ENCODE results near the gene IRX2.

Gene IRX2

DNA sequence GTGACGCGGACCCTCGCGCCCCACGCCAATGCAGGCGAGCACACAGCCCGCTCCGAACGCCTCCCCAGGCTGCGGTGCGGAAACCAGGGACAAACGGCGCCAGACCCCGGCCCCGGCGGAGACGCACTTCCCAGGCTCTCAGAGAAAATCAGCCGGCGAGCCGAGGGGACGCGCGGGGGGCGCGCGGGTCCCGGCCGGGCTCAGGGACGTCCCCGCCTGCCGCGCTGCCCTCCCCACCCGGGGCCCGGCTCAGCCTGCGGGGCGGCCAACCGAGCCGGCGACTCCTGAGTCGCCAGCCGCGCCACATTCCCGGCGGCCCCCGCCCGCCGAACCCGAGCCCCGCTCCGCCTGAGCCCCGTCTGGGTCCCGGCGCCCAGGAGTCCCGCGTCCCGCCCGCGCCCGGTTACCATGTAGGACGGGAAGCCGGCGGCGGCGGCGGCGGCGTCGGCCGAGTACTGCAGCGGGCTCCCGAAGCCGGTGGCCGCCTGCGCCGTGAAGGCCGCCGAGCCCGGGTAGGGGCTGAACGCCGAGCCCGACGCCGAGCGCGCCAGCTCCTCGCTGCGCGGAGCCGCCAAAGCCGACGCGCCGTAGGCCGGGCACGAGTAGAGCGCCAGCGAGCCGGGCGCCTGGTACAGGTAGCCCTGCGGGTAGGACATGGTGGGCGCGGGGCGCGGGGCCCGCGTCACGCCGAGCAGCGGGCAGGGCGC is 566 bp downstream of the IRX2 start:
- TF ChIP-seq, protein P1, sequence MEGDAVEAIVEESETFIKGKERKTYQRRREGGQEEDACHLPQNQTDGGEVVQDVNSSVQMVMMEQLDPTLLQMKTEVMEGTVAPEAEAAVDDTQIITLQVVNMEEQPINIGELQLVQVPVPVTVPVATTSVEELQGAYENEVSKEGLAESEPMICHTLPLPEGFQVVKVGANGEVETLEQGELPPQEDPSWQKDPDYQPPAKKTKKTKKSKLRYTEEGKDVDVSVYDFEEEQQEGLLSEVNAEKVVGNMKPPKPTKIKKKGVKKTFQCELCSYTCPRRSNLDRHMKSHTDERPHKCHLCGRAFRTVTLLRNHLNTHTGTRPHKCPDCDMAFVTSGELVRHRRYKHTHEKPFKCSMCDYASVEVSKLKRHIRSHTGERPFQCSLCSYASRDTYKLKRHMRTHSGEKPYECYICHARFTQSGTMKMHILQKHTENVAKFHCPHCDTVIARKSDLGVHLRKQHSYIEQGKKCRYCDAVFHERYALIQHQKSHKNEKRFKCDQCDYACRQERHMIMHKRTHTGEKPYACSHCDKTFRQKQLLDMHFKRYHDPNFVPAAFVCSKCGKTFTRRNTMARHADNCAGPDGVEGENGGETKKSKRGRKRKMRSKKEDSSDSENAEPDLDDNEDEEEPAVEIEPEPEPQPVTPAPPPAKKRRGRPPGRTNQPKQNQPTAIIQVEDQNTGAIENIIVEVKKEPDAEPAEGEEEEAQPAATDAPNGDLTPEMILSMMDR (conservative IDR thresholded peaks at IDR 0.05) = no peak
- TF ChIP-seq ZFX (IDR thresholded peaks at IDR 0.05) = peak; percentile 63
- H3K27ac ChIP-seq = peak overlapping the region; percentile 73

DNA sequence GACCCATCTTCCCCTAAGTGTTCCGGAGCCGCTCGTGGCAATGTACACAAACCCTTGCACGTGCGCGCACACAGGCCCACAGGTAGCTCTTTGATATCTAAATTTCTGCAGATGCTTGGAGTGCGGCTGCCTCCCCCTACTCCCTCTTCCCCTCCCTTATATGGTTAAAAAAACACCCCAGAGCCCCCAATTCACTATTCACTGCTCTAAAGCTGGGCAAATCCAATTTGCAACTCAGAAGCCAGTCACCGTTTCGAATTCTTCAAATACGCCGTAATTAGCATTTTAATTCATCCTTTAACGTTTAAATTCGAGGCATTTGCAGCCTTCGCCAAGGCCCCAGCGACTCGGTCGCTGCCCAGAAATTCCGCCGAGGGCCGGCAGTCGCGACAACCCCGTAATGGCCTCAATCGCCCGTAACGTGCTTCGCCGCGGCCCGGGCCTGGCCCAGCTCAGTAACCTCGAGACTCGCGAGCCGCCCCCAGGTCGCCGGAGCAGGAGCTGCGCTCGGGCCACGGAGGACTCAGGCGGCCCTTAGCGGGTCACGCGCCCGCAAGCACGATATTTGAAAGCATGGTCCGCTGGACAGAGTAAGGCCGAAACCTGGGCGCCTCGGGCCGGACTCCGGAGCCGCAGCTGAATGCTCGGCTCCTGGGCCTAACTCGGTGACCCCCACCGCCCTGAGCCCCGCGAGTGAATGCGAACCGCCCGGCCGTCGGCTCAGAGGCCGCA is 1.3 kb downstream of the IRX2 start:
- TF ChIP-seq, protein P1 (conservative IDR thresholded peaks at IDR 0.05) = no peak
- TF ChIP-seq ZFX (IDR thresholded peaks at IDR 0.05) = no peak

DNA sequence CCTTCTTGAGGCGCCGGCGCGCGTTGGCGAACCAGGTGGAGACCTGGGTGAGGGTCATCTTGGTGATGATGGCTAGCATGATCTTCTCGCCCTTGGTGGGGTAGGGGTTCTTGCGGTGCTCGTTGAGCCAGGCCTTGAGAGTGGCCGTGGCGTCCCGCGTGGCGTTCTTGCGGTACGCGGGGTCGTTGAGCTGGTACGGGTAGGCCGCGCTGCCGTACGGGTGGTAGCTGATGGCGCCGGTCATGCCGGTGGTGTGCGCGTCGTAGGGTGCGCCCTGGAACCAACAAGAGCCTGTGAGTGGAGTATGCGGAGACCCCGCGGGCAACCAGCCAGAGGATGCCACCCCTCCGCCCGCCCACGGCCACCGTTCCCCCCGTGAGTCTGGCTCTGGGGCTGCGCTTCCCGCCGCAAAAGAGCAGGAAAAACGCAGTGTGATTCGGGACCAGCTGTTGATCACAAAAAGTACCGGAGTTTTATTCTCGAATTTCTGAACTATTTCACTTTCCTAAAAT is 1.9 kb downstream of the IRX2 start:
- TF ChIP-seq, protein P1 (conservative IDR thresholded peaks at IDR 0.05) = no peak
- TF ChIP-seq ZFX (IDR thresholded peaks at IDR 0.05) = no peak
- H3K27ac ChIP-seq = no peak overlapping the region

More for the DNA sequence above, 1.3 kb downstream of the IRX2 start:
- H3K27ac ChIP-seq = peak overlapping the region; percentile 73

DNA sequence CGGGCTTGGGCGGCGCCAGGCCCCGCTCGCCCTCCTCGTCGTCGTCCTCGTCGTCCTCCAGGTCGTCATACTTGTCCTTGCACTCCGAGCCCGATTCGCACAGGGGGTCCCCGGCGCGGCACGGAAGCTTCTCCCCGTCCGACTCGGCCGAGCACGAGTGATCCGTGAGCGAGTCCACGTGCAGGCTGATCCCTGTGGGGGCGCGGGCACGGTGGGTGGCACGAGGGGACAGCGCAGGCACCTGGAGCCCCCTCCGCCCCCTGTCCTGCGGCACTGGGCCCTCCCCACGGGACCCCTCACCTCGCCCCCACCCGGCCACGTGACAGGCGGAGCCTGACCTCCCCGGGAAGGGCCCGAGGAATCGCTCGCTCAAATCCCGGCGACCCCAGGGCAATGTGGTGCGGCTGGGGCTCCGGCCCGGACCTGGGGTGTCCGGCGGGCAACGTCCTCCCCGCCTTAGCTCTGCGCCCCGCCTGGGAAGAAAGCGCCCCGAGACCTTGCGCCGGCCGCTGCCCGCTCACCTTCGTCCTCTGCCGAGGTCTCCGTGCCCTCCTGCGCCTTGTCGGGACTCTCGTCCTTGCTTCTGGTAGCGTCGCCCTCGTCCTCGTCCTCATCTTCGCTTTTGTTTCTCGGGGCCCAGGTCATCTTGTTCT is 2.5 kb downstream of the IRX2 start:
- H3K27ac ChIP-seq = no peak overlapping the region
- TF ChIP-seq, protein P1 (conservative IDR thresholded peaks at IDR 0.05) = no peak
- TF ChIP-seq ZFX (IDR thresholded peaks at IDR 0.05) = no peak

DNA sequence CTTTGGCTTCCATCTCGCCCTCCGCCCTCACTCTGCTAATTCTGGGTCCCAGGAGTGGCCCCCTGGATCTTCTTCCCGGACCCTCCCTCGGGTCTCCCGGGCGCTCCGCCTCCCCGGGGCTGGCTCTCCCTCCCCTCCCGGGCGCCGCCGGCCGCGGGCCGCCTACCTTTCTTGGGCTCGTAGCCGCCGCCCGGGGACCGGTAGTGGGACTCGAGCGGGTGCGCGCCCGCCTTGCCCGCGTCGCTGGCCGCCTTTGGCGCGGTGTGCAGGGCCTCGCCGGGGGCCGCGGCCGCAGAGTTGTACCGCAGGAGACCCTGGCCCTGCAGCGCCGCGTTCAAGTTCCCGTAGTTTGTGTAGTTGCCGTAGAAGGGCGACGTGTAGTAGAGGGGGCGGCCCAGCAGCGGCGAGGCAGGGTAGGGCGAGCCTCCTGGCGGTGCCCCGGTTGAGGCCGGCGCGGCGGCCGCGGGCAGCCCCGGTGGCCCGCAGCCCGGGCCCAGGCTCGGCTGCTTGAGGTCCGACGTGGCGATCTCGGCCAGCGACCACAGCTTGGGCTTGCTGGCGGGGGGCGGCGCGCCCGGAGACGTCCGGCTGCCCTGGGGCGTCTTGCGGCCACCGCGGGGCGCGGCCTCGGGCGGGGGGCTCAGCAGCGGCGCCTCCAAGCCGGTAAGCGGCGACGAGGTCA is 3.2 kb downstream of the IRX2 start:
- TF ChIP-seq, protein P1 (conservative IDR thresholded peaks at IDR 0.05) = no peak
- no peak overlapping the region for H3K27ac ChIP-seq

DNA sequence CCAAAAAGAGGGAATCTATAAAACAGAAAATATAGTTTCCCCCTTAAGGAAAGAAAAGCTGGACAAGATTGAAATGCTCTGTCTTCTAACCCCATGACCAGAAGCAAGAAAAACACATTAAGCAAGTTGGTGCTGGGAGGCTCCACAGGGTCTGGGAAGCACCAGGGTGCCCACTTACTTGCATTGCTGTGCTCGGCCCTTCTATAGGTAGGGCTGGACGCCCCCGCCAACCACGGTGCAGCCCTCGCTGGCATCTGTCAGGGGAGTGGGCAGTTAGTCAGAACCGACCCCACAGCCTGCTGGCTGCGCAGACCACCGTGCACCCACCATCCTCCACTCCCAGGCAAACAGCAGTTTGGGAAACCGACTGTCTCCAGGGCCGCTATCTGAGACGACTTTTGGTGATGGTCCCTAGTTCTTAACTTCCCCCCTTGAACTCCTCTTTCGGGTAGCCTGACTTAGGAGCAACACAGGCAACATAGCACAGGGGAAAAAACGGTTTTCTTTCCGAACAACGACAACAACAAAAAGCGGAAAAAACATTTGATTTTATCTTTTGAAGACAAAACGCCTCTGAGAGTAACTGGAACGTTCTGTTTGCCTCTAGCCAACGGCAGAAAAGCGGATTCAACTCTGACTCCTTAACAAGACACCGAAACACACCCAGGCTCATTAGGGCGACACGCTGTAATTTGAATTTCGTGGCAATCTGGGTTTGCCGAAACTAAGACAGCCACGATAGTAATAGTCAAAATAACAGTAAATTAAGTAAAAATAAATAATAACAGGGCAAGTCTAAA is 3.9 kb downstream of the IRX2 start:
- no peak for TF ChIP-seq ZFX (IDR thresholded peaks at IDR 0.05)
- TF ChIP-seq, protein P1 (conservative IDR thresholded peaks at IDR 0.05) = no peak

More for the DNA sequence above, 3.9 kb downstream of the IRX2 start:
- H3K27ac ChIP-seq = no peak overlapping the region
